GM18520 (cell line): ENCODE results near the gene KDM5C.
A peak's percentile ranks its signal among the peaks of the same experiment; 100 is the strongest.
"Not testable (repeated sequence)": the region's sequence is repeated elsewhere in the genome, so short reads cannot be mapped to it uniquely, and the experiment has no call there.

Experiments
- ATAC-seq: cut with Tn5 transposase; IDR thresholded peaks from one replicate; pipeline ENCODE4 v1.9.1; 2021; ENCODE audit not compliant: unreplicated experiment

KDM5C gene

DNA sequence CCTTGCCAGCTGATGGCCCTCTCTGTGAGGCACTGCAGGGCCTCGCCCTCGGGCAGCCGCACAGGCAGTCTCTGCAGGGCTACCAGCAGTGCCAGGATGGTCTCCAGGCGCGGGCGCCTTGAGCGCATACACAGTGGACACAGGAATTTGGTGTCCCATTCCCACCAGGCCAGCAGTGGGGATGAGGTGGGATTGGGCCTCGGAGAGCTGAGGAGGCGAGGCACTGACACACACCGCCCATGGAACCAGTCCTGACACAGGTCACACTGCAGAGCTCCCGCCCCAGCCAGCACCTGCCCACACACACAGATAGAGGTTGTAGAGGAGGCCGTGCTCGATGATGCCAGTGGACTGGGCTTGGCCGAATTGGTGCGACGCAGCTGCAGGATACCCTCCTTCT, 30.7 kb downstream of the KDM5C start:
- no peak for ATAC-seq

DNA sequence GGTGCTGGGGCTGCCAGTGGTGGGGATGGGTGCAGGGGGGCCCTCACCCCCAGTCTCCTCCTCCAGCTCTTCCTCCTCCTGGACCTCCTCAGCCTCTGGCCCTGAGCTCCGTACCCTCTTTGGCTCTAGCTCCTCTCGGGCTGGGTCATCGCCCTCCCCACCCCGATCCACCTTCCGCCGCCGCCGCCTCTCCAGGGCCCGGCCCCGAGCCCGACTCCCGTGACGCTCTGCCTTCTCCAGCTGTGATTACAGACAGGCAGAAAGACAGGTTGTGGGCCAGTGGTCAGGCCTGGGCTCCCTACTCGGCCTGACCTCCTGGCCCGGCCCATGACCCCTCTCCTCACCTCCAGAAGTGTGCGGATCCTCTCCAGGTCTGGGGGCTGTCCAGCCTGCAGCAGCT, 31.9 kb downstream of the KDM5C start:
- ATAC-seq = no peak

DNA sequence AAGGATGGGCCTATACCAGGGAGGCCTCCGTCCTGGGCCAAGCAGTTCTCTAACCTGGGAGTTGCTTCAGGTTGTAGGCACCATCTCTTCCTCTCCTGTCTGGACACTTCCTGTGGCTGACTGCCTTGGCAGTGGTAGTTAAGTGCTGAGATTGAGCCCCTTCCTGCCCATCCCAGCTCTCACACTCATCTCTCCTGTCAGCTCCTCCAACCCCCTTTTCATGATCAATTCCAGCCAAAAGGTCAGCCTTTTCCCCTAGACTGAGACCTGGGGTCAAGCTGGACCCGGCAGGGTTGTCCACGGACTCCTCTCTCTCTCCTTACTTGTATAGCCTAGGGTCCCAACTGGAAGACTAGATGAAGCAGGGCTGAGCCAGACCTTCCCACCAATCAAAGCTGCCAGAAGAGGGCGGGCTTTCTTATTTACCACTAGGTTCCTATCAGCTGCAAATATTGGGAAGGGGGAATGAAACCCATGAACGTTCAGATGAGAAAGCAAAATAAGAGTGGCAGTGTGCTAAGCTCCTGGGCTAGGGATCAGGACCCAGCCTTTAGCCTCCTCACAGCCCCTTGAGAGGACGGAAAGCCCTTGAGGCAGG, 34.5 kb downstream of the KDM5C start:
- ATAC-seq = no peak

DNA sequence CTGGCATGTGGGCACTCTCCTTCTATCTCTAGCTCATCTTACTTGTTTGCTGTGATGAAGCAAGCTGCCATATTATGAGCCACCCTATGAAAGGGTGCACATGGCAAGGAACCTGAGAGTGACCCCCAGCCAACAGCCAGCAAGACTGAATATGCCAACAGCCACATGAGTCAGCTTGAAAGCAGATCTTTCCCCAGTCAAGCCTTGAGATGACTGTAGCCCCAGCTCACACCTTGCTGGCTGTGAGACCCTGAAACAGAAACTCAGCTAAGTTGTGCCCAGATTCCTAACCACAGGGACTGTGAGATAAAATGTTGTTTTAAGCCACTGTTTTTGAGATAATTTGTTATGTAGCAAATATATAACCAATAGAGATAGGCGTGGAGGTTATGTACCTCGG, 36.2 kb downstream of the KDM5C start:
- peak; percentile 91 for ATAC-seq

DNA sequence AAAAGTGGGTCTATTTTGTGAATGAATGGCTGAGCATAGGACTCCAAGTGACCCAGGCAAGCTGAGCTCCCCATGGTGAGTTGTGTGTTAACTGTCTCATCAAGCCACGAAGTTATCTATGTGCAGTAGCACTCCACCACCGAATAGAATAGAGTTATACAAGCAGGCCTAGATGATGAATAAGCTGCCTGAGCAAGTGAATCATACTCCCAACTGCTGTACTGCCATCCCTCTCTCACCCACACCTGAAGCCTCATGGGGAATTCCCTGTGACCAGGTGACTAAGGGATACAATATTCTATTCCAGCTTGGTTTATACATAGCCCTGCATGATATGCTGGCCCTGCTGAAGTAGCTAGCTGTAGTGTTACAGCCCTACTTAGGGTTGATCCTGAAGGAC, 38.7 kb downstream of the KDM5C start:
- no peak for ATAC-seq

DNA sequence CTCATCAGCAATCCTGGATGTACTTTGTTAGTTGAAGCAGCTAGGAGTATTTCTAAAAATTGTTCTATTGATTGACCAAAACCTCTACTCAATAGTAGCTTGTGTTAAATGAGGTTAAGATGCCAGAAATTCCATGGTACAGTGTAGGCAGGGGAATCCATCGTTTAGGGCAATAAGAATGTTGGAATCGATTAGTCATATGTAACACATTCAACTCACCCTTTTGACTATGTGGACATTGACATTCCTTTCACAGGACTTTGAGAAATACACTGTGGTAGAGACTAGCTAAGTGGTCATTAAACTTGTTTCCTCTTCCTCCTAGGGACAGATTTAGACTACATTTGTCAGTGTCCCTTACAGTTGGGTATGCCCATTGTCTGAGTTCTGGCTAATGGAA, 40.2 kb downstream of the KDM5C start:
- no peak for ATAC-seq

DNA sequence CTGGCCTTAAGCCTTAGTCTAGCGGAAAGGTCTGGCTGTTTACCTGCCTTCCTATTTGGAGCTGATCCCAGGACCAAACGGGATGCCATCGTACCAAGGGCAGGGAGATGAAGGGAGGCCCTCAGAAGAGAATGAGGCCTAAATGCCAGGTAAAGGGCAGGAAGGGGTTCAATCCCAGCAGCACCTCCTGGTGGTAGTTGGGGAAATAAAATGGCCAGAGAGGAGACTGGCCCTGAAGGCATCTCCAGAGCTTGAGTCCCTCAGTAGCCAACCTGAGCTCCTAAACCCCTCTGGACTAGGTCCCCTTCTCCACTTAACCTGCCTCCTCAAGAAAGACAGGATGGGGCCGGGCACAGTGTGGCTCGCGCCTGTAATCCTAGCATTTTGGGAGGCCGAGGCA, 53.7 kb downstream of the KDM5C start:
- ATAC-seq = no peak

DNA sequence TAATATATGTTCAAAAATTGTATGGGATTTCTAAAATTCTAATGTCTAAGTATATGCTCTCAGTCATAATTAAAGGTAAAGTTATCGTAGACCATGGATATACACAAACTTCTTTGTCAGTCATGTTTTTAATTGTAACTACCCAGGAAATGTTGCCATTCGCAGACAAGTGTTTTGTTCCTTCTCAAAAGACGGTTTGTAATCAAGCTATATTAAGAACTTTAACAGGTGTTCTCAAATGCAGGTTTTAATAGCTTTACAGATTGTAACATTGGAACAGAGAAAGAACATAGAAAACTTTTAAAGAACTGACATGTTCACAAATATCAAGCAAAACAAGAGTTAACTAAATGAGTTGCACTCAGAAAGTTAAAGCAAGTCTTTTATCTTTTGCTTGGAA, 58.9 kb downstream of the KDM5C start:
- ATAC-seq = no peak

DNA sequence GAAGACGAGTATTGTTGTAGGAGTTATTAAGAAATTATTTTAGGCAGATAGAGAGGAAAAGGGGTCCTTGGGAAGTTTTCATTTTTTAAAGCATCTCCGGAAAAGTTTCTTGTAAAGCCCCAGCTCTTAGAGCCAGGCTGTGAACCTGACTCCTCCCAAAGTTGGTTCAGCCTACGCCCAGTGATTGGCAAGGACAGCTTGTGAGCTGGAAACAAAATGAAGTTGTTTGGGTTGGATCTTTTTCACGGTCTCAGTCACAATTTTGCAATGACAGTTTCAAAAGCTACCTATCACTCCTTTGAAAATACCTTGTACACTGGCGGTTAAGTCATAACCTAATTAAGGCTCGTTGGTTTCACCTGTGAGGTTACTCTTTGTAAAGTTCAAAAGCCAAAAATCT, 60.4 kb downstream of the KDM5C start:
- ATAC-seq = not testable (repeated sequence)

DNA sequence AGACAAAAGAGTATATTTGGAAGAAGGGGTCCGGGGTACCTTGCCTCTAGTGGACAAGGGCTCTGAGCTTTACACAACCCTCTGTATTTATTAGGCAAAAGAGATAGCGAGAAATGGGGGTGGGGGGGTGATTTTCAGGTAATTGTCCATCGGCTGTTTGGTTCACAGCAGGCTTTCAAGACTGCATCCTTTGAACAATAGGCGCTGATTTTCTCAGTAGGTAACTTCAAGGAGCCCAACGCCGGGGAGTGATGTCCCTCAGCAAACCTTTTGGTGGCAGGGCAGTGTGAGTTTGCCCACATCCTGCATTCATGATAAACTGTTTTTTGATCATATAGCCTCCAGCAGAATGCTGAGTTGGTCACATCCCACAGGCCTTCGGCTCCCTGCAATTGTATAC, 61.6 kb downstream of the KDM5C start:
- ATAC-seq = no peak

DNA sequence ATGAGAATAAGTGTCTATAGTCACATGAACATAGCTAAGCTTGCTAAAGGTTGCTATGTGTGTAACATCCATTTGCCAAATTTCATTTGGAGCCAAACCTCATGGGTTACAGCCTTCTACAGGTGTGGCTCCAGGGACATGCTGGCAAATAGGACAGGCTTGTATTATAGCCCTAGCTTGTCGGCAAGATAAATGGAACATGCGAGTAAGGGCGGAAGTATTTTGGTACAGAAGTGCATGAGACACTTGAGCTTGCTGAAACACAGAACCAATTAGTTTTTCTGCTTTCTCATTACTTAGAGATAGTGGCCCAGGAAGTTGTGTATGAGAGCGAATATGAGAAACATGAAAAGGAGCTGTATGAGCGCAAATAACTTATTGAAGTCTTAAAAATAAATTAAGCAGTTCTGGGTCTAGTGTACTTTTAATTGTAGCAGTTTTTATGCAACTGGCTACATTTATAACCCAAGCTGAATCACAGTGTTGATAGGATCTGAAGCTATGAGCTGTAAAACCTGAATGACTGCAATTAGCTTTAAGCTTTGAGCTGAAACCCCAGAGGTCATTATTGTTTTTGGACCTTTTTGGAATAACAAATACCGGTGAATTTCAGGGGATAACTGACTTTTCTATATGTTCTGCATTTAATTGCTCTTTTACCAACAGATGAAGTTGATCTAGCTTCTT, 64.6 kb downstream of the KDM5C start:
- no peak for ATAC-seq

DNA sequence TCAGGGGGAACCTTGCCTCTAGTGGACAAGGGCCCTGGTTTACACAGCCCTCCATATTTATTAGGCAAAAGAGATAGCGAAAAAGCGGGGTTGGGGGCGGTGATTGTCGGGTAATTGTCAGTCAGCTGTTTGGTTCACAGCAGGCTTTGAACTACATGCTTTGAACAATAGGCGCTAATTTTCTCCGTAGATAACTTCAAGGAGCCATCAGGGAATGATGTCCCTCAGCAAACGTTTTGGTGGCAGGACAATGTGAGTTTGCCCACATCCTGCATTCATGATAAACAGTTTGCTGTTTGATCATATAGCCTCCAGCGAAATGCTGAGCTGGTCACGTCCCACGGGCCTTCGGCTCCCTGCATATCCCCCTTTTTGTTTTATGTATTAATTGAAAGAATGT, 65.8 kb downstream of the KDM5C start:
- ATAC-seq = no peak

DNA sequence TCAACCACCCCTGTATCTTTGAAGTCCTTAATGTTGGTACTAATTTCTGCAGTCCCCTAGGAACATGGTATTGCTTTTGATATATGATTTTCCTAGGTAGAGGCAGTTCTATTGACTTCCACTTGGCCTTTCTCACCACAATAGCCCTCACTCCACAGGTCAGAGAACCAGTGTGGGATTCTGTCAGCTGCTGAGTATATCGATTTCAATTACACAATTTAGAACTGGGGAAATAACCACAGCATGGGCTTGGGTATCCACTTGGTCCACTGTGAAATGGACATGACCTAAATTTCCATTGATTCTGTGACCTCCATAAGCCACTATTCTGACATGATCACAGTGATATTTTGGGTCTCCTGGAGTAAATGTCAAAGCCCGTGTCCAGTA, 68.8 kb downstream of the KDM5C start:
- ATAC-seq = no peak

DNA sequence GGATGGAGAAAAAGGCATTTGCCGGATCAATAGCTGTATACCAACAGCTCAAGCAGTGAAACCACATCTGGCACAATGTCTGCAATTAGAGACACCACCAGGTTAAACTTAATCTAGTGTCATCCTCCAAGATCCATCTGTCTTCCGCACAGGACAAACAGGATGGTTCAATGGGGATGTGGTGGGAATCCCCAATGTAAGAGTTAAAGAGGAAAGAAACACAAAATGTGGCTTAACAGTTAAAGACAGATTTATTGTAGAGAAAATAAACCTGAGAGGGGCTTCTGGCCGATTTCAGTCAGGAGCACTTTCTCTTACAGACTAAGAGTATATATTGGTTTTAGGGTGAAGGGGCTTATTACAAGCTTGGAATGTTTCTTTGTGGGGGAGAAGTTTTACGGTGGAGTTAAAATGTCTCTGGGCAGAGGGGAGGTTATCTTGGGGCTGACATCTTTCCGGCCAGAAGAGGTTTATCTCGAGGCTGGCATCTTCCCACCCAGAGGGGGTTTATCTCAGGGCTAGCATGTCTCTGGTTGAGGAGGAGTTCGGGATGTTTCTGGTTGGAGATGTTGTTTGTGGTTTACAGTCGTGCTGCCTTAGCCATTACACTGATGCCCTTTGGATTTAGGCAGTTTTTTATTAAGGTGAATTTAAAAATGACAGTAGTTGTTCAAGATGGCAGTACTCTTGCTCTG, 69.3 kb downstream of the KDM5C start:
- ATAC-seq = no peak

DNA sequence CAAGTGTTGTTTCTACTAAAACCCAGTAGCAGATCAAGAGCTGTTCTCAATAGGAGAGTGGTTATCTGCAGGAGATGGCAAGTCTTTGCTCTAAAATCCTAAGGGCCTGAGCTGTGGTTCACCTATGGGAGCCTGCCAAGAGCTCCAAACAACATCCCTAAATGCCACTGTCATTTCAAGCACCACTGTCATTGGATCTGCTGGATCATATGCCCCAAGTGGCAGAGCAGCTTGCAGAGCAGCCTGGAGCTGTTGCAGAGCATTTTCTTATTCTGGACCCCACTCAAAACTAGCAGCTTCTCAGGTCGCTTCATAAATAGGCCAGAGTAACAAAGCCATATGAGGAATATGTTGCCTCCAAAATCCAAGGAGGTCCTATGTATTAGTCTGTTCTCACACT, 71.4 kb downstream of the KDM5C start:
- ATAC-seq = no peak
